Measurements from ENCODE around the gene ECE1. TPM values are rescaled to one million over a fixed set of nuclear protein-coding genes. Genes with fewer than 3 reads are reported as not detected.

Gene ECE1
- total and polyA plus RNA-seq, 9 of the 15 experiments (the other 6 are each of a cell fraction or from before 2014, with no cell fraction given): 0.56 to 34.8 (median 11.0) TPM

GRCh38 chr1:21295002-21295401 is 4.7 kb upstream of the ECE1 start (continued):
- no peak for TF ChIP-seq CHAMP1 (IDR thresholded peaks at IDR 0.05)
- TF ChIP-seq MTA2 (IDR thresholded peaks at IDR 0.05; ENCODE audit: low read depth): 0 out of 2 replicates have a peak, but pooled peaks have one; percentile 43
- peak; percentile 89 for TF ChIP-seq DPF2 (IDR thresholded peaks at IDR 0.05)
- TF ChIP-seq RHOXF2B (CRISPR knock-in tag; conservative IDR thresholded peaks at IDR 0.05): no peak
- TF ChIP-seq USF1 (CRISPR knock-in tag; IDR thresholded peaks at IDR 0.05): no peak
- peak; percentile 95 for TF ChIP-seq JUN (IDR thresholded peaks at IDR 0.05; ENCODE audit: borderline replicate concordance, low read depth, low read length)
- no peak for TF ChIP-seq JUN (CRISPR knock-in tag; IDR thresholded peaks at IDR 0.05; ENCODE audit: borderline replicate concordance)
- peak; percentile 83 for TF ChIP-seq ARID1B (IDR thresholded peaks at IDR 0.05)
- no peak for TF ChIP-seq MITF (IDR thresholded peaks at IDR 0.05)
- TF ChIP-seq SREBF1 (IDR thresholded peaks at IDR 0.05; ENCODE audit: borderline replicate concordance, low read depth, low read length): no peak
- TF ChIP-seq MNT (conservative IDR thresholded peaks at IDR 0.05): peak in 1 of 2 experiments; percentile 30; a peak in 1 of 4 replicates
- peak; percentile 47 for TF ChIP-seq BRD9 (IDR thresholded peaks at IDR 0.05; ENCODE audit: low read depth, partially characterized antibody)
- peak; percentile 93 for TF ChIP-seq MEIS2 (IDR thresholded peaks at IDR 0.05; ENCODE audit: partially characterized antibody)
- no peak for TF ChIP-seq ZNF778 (CRISPR knock-in tag; IDR thresholded peaks at IDR 0.05)
- TF ChIP-seq GTF2F1 (IDR thresholded peaks at IDR 0.05; ENCODE audit: low read depth, low read length): no peak
- TF ChIP-seq NCOA6 (IDR thresholded peaks at IDR 0.05): no peak
- TF ChIP-seq ZNF41 (CRISPR knock-in tag; conservative IDR thresholded peaks at IDR 0.05): no peak
- peak; percentile 94 for TF ChIP-seq FOSL1 (tag; conservative IDR thresholded peaks at IDR 0.05)
- peak; percentile 97 for TF ChIP-seq ATF3 (IDR thresholded peaks at IDR 0.05)
- TF ChIP-seq ATF3 (CRISPR knock-in tag; conservative IDR thresholded peaks at IDR 0.05): peak; percentile 67; the same call in 1 of the 2 replicates
- no peak for TF ChIP-seq EWSR1 (IDR thresholded peaks at IDR 0.05; ENCODE audit: borderline replicate concordance, low read depth, partially characterized antibody)
- peak; percentile 34; the same call in 1 of the 2 replicates for TF ChIP-seq STAT5A (IDR thresholded peaks at IDR 0.05; ENCODE audit: borderline replicate concordance, low read length)
- no peak for TF ChIP-seq MED1 (CRISPR knock-in tag; IDR thresholded peaks at IDR 0.05; ENCODE audit: borderline replicate concordance)
- no peak for TF ChIP-seq ZNF124 (CRISPR knock-in tag; IDR thresholded peaks at IDR 0.05)
- TF ChIP-seq GTF2A2 (tag; IDR thresholded peaks at IDR 0.05): no peak
